ENCODE results near the gene GRAP2. TPM values are rescaled to one million over a fixed set of nuclear protein-coding genes. Genes with fewer than 3 reads are reported as not detected.

The GRAP2 gene
- polyA plus RNA-seq, 3 donors = 0.05 to 4.2 (median 0.97) TPM

DNA sequence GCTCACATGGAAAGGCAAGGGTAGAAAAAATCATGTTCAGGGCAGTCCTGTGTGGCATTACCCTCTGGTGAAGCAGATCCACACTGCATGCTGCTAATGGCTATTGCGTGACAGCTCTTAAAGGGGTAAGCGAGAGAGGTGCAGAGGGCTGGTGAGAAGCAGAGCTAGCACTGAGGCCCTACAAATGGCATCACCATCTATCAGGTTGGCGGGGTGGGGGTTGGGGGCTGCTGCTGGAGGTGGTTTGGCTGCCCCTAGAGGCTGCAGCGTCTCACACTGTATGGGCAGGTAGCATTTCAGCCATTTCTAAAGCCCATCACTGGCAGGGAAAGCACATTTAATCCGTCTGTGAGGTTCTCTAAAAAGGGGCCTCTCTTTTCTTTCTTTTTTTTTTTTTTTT is 42.5 kb downstream of the GRAP2 start:
- Histone ChIP-seq H3K9me3 (replicated peaks in 1 of 2; ENCODE audit: control insufficient read depth in 1 of 2, insufficient read depth in 1 of 2, low read length in 2 of 2) (no peaks in the 10 kb centered on the region), H3K9ac (ENCODE audit: insufficient read depth, low read length, poor library complexity, severe bottlenecking) (no peak overlapping the region), H3K27me3 (ENCODE audit: control insufficient read depth in 2 of 2, insufficient read depth in 2 of 2, low read length in 2 of 2) (peaks cover 0 to 2% of the 10 kb centered on the region in 2 donors), H3K4me3 (replicated peaks in 1 of 3; ENCODE audit: low read depth in 2 of 3, low read length in 3 of 3) (no peak overlapping the region), H3K27ac (ENCODE audit: low read depth in 1 of 2, low read length in 2 of 2) (no peak overlapping the region), H3K4me1 (ENCODE audit: control insufficient read depth in 1 of 2, insufficient read depth in 2 of 2, low read length in 2 of 2) (peaks cover 23 to 32% of the 10 kb centered on the region in 2 donors), H3K79me2 (ENCODE audit: insufficient read depth, low read length) (no peaks in the 10 kb centered on the region), H2AFZ (ENCODE audit: insufficient read depth, low read depth, low read length, poor library complexity, severe bottlenecking) (no peak overlapping the region), H3K4me2 (replicated peaks; ENCODE audit: extremely low read depth, low read length, poor library complexity, severe bottlenecking) (no peak overlapping the region), H4K20me1 (ENCODE audit: insufficient read depth, low read length) (no peaks in the 10 kb centered on the region), H3K36me3 (replicated peaks in 1 of 2; ENCODE audit: control insufficient read depth in 1 of 2, insufficient read depth in 2 of 2, low read length in 2 of 2) (no peaks in the 10 kb centered on the region)
- DNase-seq = no peak
- no peak overlapping the region for H3K4me3 Mint-ChIP-seq
- H3K4me1 Mint-ChIP-seq = peaks cover 27% of the 10 kb centered on the region
- H3K27me3 Mint-ChIP-seq (ENCODE audit: low read depth in 3 of 3) = peaks cover under 1 to 20% (median 2%) of the 10 kb centered on the region in 3 donors
- no peaks in the 10 kb centered on the region for H3K36me3 Mint-ChIP-seq
- intact Hi-C loops (cut with micrococcal nuclease) = no loop called here
- TF ChIP-seq, protein P1, sequence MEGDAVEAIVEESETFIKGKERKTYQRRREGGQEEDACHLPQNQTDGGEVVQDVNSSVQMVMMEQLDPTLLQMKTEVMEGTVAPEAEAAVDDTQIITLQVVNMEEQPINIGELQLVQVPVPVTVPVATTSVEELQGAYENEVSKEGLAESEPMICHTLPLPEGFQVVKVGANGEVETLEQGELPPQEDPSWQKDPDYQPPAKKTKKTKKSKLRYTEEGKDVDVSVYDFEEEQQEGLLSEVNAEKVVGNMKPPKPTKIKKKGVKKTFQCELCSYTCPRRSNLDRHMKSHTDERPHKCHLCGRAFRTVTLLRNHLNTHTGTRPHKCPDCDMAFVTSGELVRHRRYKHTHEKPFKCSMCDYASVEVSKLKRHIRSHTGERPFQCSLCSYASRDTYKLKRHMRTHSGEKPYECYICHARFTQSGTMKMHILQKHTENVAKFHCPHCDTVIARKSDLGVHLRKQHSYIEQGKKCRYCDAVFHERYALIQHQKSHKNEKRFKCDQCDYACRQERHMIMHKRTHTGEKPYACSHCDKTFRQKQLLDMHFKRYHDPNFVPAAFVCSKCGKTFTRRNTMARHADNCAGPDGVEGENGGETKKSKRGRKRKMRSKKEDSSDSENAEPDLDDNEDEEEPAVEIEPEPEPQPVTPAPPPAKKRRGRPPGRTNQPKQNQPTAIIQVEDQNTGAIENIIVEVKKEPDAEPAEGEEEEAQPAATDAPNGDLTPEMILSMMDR (IDR thresholded peaks at IDR 0.05) = no peak
- peaks cover 0 to 2% (median 0%) of the 10 kb centered on the region in 7 donors for H3K9me3 Mint-ChIP-seq
- 100% methylated on average over 2 of the region's 5 CpGs for WGBS (ENCODE audit: insufficient coverage)
- H3K27ac Mint-ChIP-seq = peak overlapping the region in 2 of 7 donors; percentile 42 to 52

DNA sequence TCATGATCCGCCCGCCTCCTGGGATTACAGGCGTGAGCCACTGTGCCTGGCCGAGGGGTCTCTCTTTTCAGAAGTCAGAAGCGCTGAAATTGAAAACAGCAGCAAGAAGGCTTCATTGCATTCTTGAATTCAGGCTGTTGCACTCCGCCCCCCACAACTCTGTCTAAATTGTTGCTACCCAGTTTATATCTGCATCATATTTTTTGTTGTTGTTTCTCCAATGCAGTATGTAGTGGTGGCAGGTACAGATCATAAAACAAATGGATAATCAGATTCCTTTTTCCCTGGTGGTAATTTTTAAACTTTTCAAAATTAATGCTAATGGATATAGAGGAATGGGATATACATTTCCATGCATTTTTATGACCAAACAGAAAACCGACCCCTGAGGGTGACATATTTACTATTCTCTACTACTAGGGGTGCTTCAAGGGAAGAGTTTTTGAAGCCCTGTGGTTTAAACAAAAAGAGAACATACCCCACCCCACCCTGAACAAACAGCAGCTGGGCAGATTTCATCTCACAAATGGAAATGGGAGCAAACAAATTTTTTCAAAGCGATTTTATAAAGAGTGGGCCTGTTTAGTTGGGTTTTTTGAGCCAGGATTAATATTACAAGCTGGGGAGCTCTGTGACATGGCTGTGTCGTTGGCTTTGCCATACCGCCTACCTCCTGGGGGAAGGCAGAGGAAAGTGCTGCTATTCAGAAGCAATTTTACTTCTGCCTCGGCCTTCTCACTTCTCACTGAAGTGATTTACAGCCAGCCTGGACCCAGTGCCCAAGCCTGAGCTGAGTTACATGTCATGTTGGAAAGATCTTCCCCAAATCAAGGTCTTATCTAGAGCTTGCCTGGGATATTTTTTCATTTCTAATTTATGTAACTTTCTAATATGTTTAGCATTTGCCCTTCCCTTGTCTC is 43.3 kb downstream of the GRAP2 start:
- no peak for DNase-seq
- TF ChIP-seq, protein P1 (IDR thresholded peaks at IDR 0.05) = no peak
- H3K36me3 Mint-ChIP-seq = peaks cover 0 to 4% of the 10 kb centered on the region in 2 donors
- H4K20me1 ChIP-seq (ENCODE audit: insufficient read depth, low read length) = no peaks in the 10 kb centered on the region
- H2AFZ ChIP-seq (ENCODE audit: insufficient read depth, low read depth, low read length, poor library complexity, severe bottlenecking) = no peak overlapping the region
- H3K9ac ChIP-seq (ENCODE audit: insufficient read depth, low read length, poor library complexity, severe bottlenecking) = no peak overlapping the region
- no peaks in the 10 kb centered on the region for H3K36me3 ChIP-seq (replicated peaks in 1 of 2; ENCODE audit: control insufficient read depth in 1 of 2, insufficient read depth in 2 of 2, low read length in 2 of 2)
- peaks cover 23 to 32% of the 10 kb centered on the region in 2 donors for H3K4me1 ChIP-seq (ENCODE audit: control insufficient read depth in 1 of 2, insufficient read depth in 2 of 2, low read length in 2 of 2)
- H3K79me2 ChIP-seq (ENCODE audit: insufficient read depth, low read length) = no peaks in the 10 kb centered on the region
- WGBS (ENCODE audit: insufficient coverage) = 92% methylated on average over 7 of the region's 11 CpGs
- no peak overlapping the region for H3K4me2 ChIP-seq (replicated peaks; ENCODE audit: extremely low read depth, low read length, poor library complexity, severe bottlenecking)
- peaks cover 6 to 7% of the 10 kb centered on the region in 2 donors for H3K27me3 ChIP-seq (ENCODE audit: control insufficient read depth in 2 of 2, insufficient read depth in 2 of 2, low read length in 2 of 2)
- no peak overlapping the region for H3K27ac ChIP-seq (ENCODE audit: low read depth in 1 of 2, low read length in 2 of 2)
- no peak overlapping the region for H3K4me3 ChIP-seq (replicated peaks in 1 of 3; ENCODE audit: low read depth in 2 of 3, low read length in 3 of 3)
- H3K27ac Mint-ChIP-seq = no peak overlapping the region
- peaks cover 7 to 25% (median 9%) of the 10 kb centered on the region in 3 donors for H3K27me3 Mint-ChIP-seq (ENCODE audit: low read depth in 3 of 3)
- no peaks in the 10 kb centered on the region for H3K9me3 ChIP-seq (replicated peaks in 1 of 2; ENCODE audit: control insufficient read depth in 1 of 2, insufficient read depth in 1 of 2, low read length in 2 of 2)
- no peak overlapping the region for H3K4me3 Mint-ChIP-seq
- H3K9me3 Mint-ChIP-seq = peaks cover 0 to 2% (median 0%) of the 10 kb centered on the region in 7 donors
- H3K4me1 Mint-ChIP-seq = peaks cover 27% of the 10 kb centered on the region
- intact Hi-C loops (cut with micrococcal nuclease) = no loop called here

All from CD14-positive monocyte (primary cell).